Sigmoid colon (tissue), 4 donors: ENCODE measurements around the gene FCRLB.

Experiments used
- POLR2A ChIP-seq, 2 donors: fragments of 450-650 bp; IDR thresholded peaks; one replicate each; pipeline ENCODE4 v1.6.1; 2016; ENCODE audit warnings: antibody characterized with exemption in 2 of 2, mild to moderate bottlenecking in 2 of 2, moderate library complexity in 2 of 2
- POLR2AphosphoS5 ChIP-seq, 4 donors: sonication (generic); formaldehyde crosslinking; IDR thresholded peaks; one replicate each; pipeline ENCODE4 v1.6.1; 2017; ENCODE audit warnings: antibody characterized with exemption in 4 of 4
- TF ChIP-seq, protein P1 (sequence below), 4 experiments: fragments of 450-650 bp in 3 of 4; fragments of 200-600 bp in 1 of 4; IDR thresholded peaks; one replicate each; pipeline ENCODE4 v1.5.1; 2016 to 2019; ENCODE audit warnings: antibody characterized with exemption in 4 of 4, mild to moderate bottlenecking in 3 of 4, moderate library complexity in 2 of 4

DNA sequence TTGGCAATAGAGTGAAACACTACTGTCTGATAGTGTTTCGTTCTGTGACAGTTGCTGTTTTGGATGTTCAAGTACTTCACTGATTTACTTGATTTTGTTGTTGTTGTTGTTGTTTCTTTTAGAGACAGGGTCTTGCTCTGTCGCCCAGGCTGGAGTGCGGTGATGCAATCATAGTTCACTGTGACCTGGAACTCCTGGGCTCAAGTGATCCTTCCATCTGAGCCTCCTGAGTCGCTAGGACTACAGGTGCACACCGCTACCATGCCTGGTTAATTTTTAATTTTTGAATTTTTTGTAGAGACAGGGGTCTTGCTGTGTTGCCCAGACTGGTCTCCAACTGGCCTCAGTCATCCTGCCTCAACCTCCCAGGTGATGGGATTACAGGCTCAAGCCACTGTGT lies 47.1 kb downstream of the FCRLB start:
- TF ChIP-seq, protein P1, sequence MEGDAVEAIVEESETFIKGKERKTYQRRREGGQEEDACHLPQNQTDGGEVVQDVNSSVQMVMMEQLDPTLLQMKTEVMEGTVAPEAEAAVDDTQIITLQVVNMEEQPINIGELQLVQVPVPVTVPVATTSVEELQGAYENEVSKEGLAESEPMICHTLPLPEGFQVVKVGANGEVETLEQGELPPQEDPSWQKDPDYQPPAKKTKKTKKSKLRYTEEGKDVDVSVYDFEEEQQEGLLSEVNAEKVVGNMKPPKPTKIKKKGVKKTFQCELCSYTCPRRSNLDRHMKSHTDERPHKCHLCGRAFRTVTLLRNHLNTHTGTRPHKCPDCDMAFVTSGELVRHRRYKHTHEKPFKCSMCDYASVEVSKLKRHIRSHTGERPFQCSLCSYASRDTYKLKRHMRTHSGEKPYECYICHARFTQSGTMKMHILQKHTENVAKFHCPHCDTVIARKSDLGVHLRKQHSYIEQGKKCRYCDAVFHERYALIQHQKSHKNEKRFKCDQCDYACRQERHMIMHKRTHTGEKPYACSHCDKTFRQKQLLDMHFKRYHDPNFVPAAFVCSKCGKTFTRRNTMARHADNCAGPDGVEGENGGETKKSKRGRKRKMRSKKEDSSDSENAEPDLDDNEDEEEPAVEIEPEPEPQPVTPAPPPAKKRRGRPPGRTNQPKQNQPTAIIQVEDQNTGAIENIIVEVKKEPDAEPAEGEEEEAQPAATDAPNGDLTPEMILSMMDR (IDR thresholded peaks at IDR 0.05), result no peak
- no peak for TF ChIP-seq POLR2AphosphoS5 (IDR thresholded peaks at IDR 0.05)
- TF ChIP-seq POLR2A (IDR thresholded peaks at IDR 0.05), result no peak
